Ramos (cell line): ENCODE results near the gene NECTIN2.
"Not testable (repeated sequence)": the region's sequence is repeated elsewhere in the genome, so short reads cannot be mapped to it uniquely, and the experiment has no call there.

Experiments used
- in situ Hi-C: fragments of 300-500 bp; cut with MboI; formaldehyde crosslinking; loops from one replicate; pipeline ENCODE4 v1.14.3; 2022; ENCODE audit warnings: low sequenced_read_pairs; ENCODE audit not compliant: unreplicated experiment

NECTIN2 gene

GRCh38 chr19:44903602-44904425 lies 57.7 kb downstream of the NECTIN2 start:
- in situ Hi-C loops: loop anchor here (10.0 kb wide), 2 partner anchors 151 to 281 kb away; no protein-coding TSS in a partner anchor

DNA sequence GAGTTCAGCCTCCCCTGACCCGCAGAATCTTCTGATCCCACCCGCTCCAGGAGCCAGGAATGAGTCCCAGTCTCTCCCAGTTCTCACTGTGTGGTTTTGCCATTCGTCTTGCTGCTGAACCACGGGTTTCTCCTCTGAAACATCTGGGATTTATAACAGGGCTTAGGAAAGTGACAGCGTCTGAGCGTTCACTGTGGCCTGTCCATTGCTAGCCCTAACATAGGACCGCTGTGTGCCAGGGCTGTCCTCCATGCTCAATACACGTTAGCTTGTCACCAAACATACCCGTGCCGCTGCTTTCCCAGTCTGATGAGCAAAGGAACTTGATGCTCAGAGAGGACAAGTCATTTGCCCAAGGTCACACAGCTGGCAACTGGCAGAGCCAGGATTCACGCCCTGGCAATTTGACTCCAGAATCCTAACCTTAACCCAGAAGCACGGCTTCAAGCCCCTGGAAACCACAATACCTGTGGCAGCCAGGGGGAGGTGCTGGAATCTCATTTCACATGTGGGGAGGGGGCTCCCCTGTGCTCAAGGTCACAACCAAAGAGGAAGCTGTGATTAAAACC lies 58.4 kb downstream of the NECTIN2 start:
- in situ Hi-C loops: loop anchor here (10.0 kb wide), 2 partner anchors 150 to 280 kb away; no protein-coding TSS in a partner anchor

GRCh38 chr19:44905437-44906160 lies 59.5 kb downstream of the NECTIN2 start, which contains the start of gene APOE:
Gene APOE (plus strand): TSS chr19:44905796. CDS start chr19:44906625, 829 bp downstream.
- in situ Hi-C loops: loop anchor here (10.0 kb wide), 2 partner anchors 149 to 279 kb away; no protein-coding TSS in a partner anchor

DNA sequence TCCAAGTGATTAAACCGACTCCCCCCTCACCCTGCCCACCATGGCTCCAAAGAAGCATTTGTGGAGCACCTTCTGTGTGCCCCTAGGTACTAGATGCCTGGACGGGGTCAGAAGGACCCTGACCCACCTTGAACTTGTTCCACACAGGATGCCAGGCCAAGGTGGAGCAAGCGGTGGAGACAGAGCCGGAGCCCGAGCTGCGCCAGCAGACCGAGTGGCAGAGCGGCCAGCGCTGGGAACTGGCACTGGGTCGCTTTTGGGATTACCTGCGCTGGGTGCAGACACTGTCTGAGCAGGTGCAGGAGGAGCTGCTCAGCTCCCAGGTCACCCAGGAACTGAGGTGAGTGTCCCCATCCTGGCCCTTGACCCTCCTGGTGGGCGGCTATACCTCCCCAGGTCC lies 61.5 kb downstream of the NECTIN2 start:
- in situ Hi-C loops: loop anchor here (10.0 kb wide), 2 partner anchors 147 to 277 kb away; no protein-coding TSS in a partner anchor

- in situ Hi-C loops: loop anchor here (10.0 kb wide), 2 partner anchors 147 to 277 kb away; no protein-coding TSS in a partner anchor
Observed at GRCh38 chr19:44908074-44908835, 62.2 kb downstream of the NECTIN2 start.

DNA sequence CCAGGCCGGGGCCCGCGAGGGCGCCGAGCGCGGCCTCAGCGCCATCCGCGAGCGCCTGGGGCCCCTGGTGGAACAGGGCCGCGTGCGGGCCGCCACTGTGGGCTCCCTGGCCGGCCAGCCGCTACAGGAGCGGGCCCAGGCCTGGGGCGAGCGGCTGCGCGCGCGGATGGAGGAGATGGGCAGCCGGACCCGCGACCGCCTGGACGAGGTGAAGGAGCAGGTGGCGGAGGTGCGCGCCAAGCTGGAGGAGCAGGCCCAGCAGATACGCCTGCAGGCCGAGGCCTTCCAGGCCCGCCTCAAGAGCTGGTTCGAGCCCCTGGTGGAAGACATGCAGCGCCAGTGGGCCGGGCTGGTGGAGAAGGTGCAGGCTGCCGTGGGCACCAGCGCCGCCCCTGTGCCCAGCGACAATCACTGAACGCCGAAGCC lies 62.8 kb downstream of the NECTIN2 start:
- in situ Hi-C loops: loop anchor here (10.0 kb wide), 2 partner anchors 146 to 276 kb away; no protein-coding TSS in a partner anchor

DNA sequence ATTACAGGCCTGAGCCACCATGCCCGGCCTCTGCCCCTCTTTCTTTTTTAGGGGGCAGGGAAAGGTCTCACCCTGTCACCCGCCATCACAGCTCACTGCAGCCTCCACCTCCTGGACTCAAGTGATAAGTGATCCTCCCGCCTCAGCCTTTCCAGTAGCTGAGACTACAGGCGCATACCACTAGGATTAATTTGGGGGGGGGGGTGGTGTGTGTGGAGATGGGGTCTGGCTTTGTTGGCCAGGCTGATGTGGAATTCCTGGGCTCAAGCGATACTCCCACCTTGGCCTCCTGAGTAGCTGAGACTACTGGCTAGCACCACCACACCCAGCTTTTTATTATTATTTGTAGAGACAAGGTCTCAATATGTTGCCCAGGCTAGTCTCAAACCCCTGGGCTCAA lies 63.7 kb downstream of the NECTIN2 start:
- in situ Hi-C loops: loop anchor here (10.0 kb wide), 2 partner anchors 145 to 275 kb away; no protein-coding TSS in a partner anchor

- in situ Hi-C loops: not testable (repeated sequence)
Observed at GRCh38 chr19:44911896-44912295, 65.8 kb downstream of the NECTIN2 start.

DNA sequence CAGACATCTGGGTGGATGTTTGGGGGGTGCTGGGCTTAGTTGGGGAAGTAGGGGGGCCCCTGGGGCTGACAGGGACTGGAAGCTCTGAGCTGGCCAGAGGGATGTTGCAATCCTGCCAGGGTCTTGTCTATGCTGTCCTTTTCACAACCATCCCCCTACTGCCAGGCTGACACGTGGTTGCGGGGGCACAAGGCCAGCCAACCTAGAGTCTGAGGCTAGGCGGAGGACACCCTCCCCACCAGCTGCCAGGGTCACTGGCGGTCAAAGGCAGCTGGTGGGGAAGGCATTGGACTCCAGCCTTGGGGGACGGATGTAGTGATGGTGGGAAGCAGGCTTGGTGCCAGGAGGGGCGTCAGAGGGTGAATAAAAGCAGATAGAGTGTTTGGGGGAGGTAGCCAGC lies 66.8 kb downstream of the NECTIN2 start:
- in situ Hi-C loops: no loop called here

- in situ Hi-C loops: not testable (repeated sequence)
Observed at GRCh38 chr19:44913512-44914432, 67.7 kb downstream of the NECTIN2 start.

DNA sequence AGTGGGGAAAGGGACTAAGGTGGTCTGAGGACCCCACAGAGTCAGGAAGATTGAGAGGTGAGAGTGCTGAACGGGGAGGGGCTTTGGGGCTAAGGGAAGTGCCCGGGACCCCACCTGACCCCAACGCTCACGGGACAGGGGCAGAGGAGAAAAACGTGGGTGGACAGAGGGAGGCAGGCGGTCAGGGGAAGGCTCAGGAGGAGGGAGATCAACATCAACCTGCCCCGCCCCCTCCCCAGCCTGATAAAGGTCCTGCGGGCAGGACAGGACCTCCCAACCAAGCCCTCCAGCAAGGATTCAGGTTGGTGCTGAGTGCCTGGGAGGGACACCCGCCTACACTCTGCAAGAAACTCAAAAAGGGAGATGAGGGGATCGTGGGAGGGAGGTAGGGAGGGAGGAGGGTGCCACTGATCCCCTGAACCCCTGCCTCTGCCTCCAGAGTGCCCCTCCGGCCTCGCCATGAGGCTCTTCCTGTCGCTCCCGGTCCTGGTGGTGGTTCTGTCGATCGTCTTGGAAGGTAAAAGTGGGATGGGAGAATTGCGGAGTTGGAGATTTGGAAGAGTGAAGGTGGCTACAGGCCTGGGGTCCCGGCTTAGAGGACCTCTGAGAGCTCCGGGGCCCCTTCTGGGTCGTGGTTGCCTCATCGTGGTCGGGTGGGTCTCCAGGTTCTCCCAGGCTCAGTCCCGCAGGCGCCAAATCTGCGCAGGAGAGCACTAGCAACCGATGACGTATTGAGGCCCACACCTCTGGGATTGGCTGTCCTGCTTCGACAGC lies 68.5 kb downstream of the NECTIN2 start, which contains the start of gene APOC1:
APOC1 (plus strand) TSS at position 176 of the 774 bp plus-strand sequence; CDS start at position 460, 284 bp downstream.
- in situ Hi-C loops: not testable (repeated sequence)

DNA sequence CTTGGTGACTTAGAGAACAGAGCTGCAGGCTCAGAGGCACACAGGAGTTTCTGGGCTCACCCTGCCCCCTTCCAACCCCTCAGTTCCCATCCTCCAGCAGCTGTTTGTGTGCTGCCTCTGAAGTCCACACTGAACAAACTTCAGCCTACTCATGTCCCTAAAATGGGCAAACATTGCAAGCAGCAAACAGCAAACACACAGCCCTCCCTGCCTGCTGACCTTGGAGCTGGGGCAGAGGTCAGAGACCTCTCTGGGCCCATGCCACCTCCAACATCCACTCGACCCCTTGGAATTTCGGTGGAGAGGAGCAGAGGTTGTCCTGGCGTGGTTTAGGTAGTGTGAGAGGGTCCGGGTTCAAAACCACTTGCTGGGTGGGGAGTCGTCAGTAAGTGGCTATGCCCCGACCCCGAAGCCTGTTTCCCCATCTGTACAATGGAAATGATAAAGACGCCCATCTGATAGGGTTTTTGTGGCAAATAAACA lies 78.2 kb downstream of the NECTIN2 start:
- in situ Hi-C loops: no loop called here

- in situ Hi-C loops: no loop called here
Observed at GRCh38 chr19:44925114-44925891, 79.2 kb downstream of the NECTIN2 start.

GRCh38 chr19:44926245-44927077 lies 80.4 kb downstream of the NECTIN2 start:
- in situ Hi-C loops: not testable (repeated sequence)

- in situ Hi-C loops: no loop called here
Observed at GRCh38 chr19:44927746-44928145, 81.6 kb downstream of the NECTIN2 start.

GRCh38 chr19:44930088-44930487 lies 84.0 kb downstream of the NECTIN2 start:
- in situ Hi-C loops: no loop called here
